DOHH2 (cell line): ENCODE measurements around the gene FXYD4.

Experiments used
- CTCF ChIP-seq: fragments of 200-600 bp; sonication (generic); IDR thresholded peaks from one replicate; pipeline ENCODE4 v1.5.1; 2014; ENCODE audit warnings: antibody characterized with exemption, mild to moderate bottlenecking, low read depth, low read length; ENCODE audit not compliant: poor library complexity, severe bottlenecking
- EZH2phosphoT487 ChIP-seq: fragments of 200-600 bp; sonication (generic); IDR thresholded peaks from 2 replicates; pipeline ENCODE4 v1.6.1; 2017; ENCODE audit warnings: borderline replicate concordance, mild to moderate bottlenecking, antibody characterized with exemption, low read length, moderate library complexity, mixed read lengths

DNA sequence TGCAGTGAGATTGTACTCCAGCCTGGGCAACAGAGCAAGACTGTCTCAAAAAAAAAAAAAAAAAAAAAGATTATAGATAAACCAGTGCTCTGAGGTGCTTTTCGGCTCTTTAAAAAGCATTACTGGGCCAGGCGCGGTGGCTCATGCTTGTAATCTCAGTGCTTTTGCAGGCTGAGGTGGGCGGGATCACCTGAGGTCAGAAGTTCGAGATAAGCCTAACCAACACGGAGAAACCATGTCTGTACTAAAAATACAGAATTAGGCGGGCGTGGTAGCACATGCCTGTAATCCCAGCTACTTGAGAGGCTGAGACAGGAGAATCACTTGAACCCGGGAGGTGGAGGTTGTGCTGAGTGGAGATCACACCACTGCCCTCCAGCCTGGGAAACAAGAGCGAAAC lies 44.1 kb downstream of the FXYD4 start:
- TF ChIP-seq CTCF (no peak), EZH2phosphoT487 (no peak)
